Transverse colon (tissue), 4 donors: ENCODE measurements around the gene SDHAF4. TPM values are rescaled to one million over a fixed set of nuclear protein-coding genes. Genes with fewer than 3 reads are reported as not detected.
"Not testable (repeated sequence)": the region's sequence is repeated elsewhere in the genome, so short reads cannot be mapped to it uniquely, and the experiment has no call there.

Experiments used
- DNase-seq: peaks from one replicate; pipeline ENCODE4 v3.0.0-alpha.2; 2019
- H3K27ac ChIP-seq, 4 donors: fragments of 200-600 bp; sonication (generic); 2 replicates each; pipeline ENCODE4 v1.5.1; 2016 to 2018; ENCODE audit warnings: inconsistent platforms in 4 of 4
- H3K27me3 ChIP-seq: fragments of 200-600 bp; sonication (generic); 2 replicates; pipeline ENCODE4 v1.5.1; 2017; ENCODE audit warnings: inconsistent platforms
- H3K36me3 ChIP-seq, 4 donors: fragments of 200-600 bp; sonication (generic); 2 replicates each; pipeline ENCODE4 v1.5.1; 2017 to 2019; ENCODE audit warnings: inconsistent platforms in 4 of 4
- H3K4me1 ChIP-seq, 4 donors: fragments of 200-600 bp; sonication (generic); 2 replicates each; pipeline ENCODE4 v1.5.1; 2017 to 2020; ENCODE audit warnings: inconsistent platforms in 4 of 4
- H3K4me3 ChIP-seq, 4 donors: fragments of 200-600 bp; sonication (generic); 1 replicate in 1 of 4; 2 replicates in 3 of 4; pipeline versions ENCODE4 v1.5.1 to v1.6.1; 2017 to 2019; ENCODE audit warnings: inconsistent platforms in 4 of 4
- H3K9me3 ChIP-seq, 2 donors: fragments of 200-600 bp; sonication (generic); 2 replicates each; pipeline ENCODE4 v1.5.1; 2017 to 2019; ENCODE audit warnings: inconsistent platforms in 2 of 2
- CTCF ChIP-seq, 5 experiments: fragments of 200-600 bp in 3 of 5; fragments of 450-650 bp in 2 of 5; sonication (generic) in 3 of 5; IDR thresholded peaks; 1 replicate in 2 of 5; 2 replicates in 3 of 5; pipeline ENCODE4 v1.5.1; 2016 to 2017; ENCODE audit warnings: antibody characterized with exemption in 5 of 5, inconsistent platforms in 3 of 5, mild to moderate bottlenecking in 2 of 5, moderate library complexity in 1 of 5
- EP300 ChIP-seq: sonication (generic); formaldehyde crosslinking; IDR thresholded peaks from one replicate; pipeline ENCODE4 v1.6.1; 2017; ENCODE audit warnings: antibody characterized with exemption, low read depth
- POLR2A ChIP-seq: fragments of 450-650 bp; IDR thresholded peaks from one replicate; pipeline ENCODE4 v1.6.1; 2016; ENCODE audit warnings: antibody characterized with exemption, mild to moderate bottlenecking, moderate library complexity
- POLR2AphosphoS5 ChIP-seq, 3 donors: sonication (generic); formaldehyde crosslinking; IDR thresholded peaks; one replicate each; pipeline ENCODE4 v1.6.1; 2016; ENCODE audit warnings: antibody characterized with exemption in 3 of 3
- WGBS, 2 donors: methylation state at CpG; one replicate each; pipeline ENCODE4 v1.1.5; 2018; ENCODE audit warnings: low coverage in 1 of 2; 5-methylcytosine and 5-hydroxymethylcytosine counted together
- in situ Hi-C, 4 donors: fragments of 200-750 bp; cut with MboI; loops; one replicate each; pipeline versions ENCODE4 v1.15.0 to v1.15.1; 2017; ENCODE audit warnings: low sequenced_read_pairs in 3 of 4, low pct_ligation_motif_present in 1 of 4, low pct_unique_long_range_greater_than_20kb in 1 of 4
- intact Hi-C: fragments of 100-400 bp; cut with DNase I; formaldehyde crosslinking; loops from one replicate; pipeline ENCODE4 v1.15.1; 2023; ENCODE audit warnings: low total_unique reads
- total RNA-seq, 4 donors: library from RNA; depleted of rRNA; stranded (reverse); fragments of >200 nt; gene quantifications; one replicate each; pipeline ENCODE4 v1.1.0, GENCODE V29; 2016

Gene SDHAF4
- total RNA-seq, 4 donors from 2014 or later, result 1.9 to 8.3 (median 5.3) TPM

DNA sequence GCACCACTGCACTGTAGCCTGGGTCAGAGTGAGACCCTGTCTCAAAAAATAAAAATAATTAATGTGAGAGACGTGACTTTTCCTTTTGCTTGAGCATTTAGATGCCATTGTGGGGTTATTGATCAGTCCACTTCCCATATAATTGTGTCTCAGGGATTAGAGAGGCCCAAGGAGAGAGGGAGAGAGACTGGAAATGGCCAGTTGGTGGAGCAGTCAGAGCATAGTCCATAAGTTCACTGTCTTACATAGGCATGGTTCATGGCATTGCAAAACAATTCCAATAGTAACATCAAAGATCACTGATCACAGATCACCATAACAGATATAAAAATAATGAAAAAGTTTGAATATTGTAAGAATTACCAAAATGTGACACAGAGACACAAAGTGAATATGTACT, 15.2 kb upstream of the SDHAF4 start:
- intact Hi-C loops, result no loop called here

GRCh38 chr6:70552286-70552940, 14.3 kb upstream of the SDHAF4 start:
- H3K4me1 ChIP-seq, intact Hi-C loops, H3K27me3 ChIP-seq, H3K9me3 ChIP-seq, H3K27ac ChIP-seq, H3K4me3 ChIP-seq, H3K36me3 ChIP-seq, DNase-seq: not testable (repeated sequence)
- in situ Hi-C loops, result loop anchor here in 3 of 4 donors (10.0 to 25.0 kb wide), 3 partner anchors 122 to 135 kb away; no protein-coding TSS in a partner anchor
- WGBS, 2 donors, result 88 to 95% methylated on average over 6 to 13 of the region's 13 CpGs

More for the DNA sequence above, 15.2 kb upstream of the SDHAF4 start:
- TF ChIP-seq POLR2AphosphoS5 (IDR thresholded peaks at IDR 0.05) (no peak), CTCF (IDR thresholded peaks at IDR 0.05) (peak in 1 of 5 experiments; percentile 8)
- Histone ChIP-seq H3K27ac (no peak overlapping the region), H3K4me1 (no peaks in the 10 kb centered on the region), H3K27me3 (no peaks in the 10 kb centered on the region), H3K9me3 (no peaks in the 10 kb centered on the region), H3K36me3 (no peaks in the 10 kb centered on the region), H3K4me3 (no peak overlapping the region)
- DNase-seq, result no peak
- 94 to 100% methylated on average over 1 of the region's 1 CpG for WGBS, 2 donors
- in situ Hi-C loops, result loop anchor here in 3 of 4 donors (10.0 to 25.0 kb wide), 3 partner anchors 123 to 136 kb away; no protein-coding TSS in a partner anchor

GRCh38 chr6:70552974-70553373, 13.8 kb upstream of the SDHAF4 start:
- intact Hi-C loops (no loop called here), in situ Hi-C loops (loop anchor here in 3 of 4 donors (10.0 to 25.0 kb wide), 3 partner anchors 122 to 134 kb away; no protein-coding TSS in a partner anchor)
- Histone ChIP-seq H3K4me3 (no peak overlapping the region), H3K9me3 (no peaks in the 10 kb centered on the region), H3K27ac (no peak overlapping the region), H3K36me3 (no peaks in the 10 kb centered on the region), H3K27me3 (no peaks in the 10 kb centered on the region), H3K4me1 (no peaks in the 10 kb centered on the region)
- no peak for DNase-seq
- WGBS, 2 donors, result 75 to 96% methylated on average over 1 of the region's 1 CpG
- TF ChIP-seq EP300, result no peak

DNA sequence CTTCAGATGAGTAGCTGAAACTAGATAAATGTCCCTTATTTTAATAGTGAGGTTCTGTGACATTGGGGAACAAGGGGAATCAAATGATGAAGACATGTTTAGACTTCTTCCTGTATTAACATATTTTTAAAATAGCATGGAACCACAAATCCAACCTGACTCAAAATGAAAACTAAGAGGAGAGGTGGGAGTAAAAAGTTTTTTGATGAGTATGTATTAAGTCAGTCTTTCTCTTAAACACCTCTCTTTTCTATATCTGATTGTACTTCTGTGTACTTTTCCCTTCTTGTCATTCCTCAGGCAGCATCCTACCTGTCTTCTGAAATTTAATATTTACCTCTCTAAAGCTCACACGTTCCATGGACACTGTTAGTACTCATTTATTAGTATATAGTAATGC, 8.7 kb upstream of the SDHAF4 start:
- intact Hi-C loops (no loop called here), in situ Hi-C loops (loop anchor here in 3 of 4 donors (10.0 to 25.0 kb wide), 3 partner anchors 117 to 129 kb away; no protein-coding TSS in a partner anchor)
- Histone ChIP-seq H3K9me3 (no peaks in the 10 kb centered on the region), H3K27ac (no peak overlapping the region), H3K36me3 (no peaks in the 10 kb centered on the region), H3K27me3 (no peaks in the 10 kb centered on the region), H3K4me3 (no peak overlapping the region), H3K4me1 (no peaks in the 10 kb centered on the region)
- no peak for DNase-seq
- WGBS, 2 donors, result 83 to 89% methylated on average over 1 of the region's 1 CpG
- TF ChIP-seq POLR2AphosphoS5 (IDR thresholded peaks at IDR 0.05), result no peak
- TF ChIP-seq EP300, result no peak
- TF ChIP-seq POLR2A, result no peak
- no peak for TF ChIP-seq CTCF (IDR thresholded peaks at IDR 0.05)

DNA sequence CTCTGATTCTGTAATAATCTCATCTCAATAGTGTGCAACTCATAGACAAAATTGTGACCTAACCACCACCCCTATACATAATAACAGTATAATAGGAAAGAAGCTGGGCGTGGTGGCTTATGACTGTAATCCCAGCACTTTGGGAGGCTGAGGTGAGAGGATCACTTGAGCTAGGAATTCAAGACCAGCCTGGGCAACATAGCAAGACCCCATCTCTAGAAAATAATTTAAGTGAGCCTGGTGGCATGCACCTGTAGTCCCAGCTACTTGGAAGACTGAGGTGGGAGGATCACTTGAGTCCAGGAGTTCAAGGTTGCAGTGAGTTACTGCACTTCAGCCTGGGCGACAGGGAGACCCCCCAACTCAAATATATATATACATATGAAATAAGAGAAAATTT, 4.3 kb upstream of the SDHAF4 start:
- WGBS, 2 donors, result 84 to 93% methylated on average over 2 of the region's 2 CpGs
- intact Hi-C loops, DNase-seq: not testable (repeated sequence)

More for the DNA sequence above, 4.3 kb upstream of the SDHAF4 start:
- H3K36me3 ChIP-seq, H3K4me3 ChIP-seq, H3K9me3 ChIP-seq, H3K27ac ChIP-seq, H3K27me3 ChIP-seq: not testable (repeated sequence)
- peaks cover 0 to 11% (median 3%) of the 10 kb centered on the region in 4 donors for H3K4me1 ChIP-seq
- in situ Hi-C loops, result loop anchor here in 1 of 4 donors (25.0 kb wide), 1 partner anchor 125 kb away; no protein-coding TSS in a partner anchor
